ENCODE data around the gene CDH23. TPM values are rescaled to one million over a fixed set of nuclear protein-coding genes. Genes with fewer than 3 reads are reported as not detected.

Gene CDH23
- total and polyA plus RNA-seq, 12 donors = 1.7 to 20.2 (median 7.8) TPM

- TF ChIP-seq, protein P1, sequence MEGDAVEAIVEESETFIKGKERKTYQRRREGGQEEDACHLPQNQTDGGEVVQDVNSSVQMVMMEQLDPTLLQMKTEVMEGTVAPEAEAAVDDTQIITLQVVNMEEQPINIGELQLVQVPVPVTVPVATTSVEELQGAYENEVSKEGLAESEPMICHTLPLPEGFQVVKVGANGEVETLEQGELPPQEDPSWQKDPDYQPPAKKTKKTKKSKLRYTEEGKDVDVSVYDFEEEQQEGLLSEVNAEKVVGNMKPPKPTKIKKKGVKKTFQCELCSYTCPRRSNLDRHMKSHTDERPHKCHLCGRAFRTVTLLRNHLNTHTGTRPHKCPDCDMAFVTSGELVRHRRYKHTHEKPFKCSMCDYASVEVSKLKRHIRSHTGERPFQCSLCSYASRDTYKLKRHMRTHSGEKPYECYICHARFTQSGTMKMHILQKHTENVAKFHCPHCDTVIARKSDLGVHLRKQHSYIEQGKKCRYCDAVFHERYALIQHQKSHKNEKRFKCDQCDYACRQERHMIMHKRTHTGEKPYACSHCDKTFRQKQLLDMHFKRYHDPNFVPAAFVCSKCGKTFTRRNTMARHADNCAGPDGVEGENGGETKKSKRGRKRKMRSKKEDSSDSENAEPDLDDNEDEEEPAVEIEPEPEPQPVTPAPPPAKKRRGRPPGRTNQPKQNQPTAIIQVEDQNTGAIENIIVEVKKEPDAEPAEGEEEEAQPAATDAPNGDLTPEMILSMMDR (IDR thresholded peaks at IDR 0.05) = no peak
- TF ChIP-seq POLR2A (IDR thresholded peaks at IDR 0.05) = no peak
- no peaks in the 10 kb centered on the region for H3K9me3 ChIP-seq (replicated peaks in 1 of 3)
- no peak overlapping the region for H3K4me3 ChIP-seq
- H3K4me1 ChIP-seq (replicated peaks in 1 of 2) = peaks cover 5 to 21% of the 10 kb centered on the region in 2 donors
- WGBS, 4 donors = 67 to 86% (median 76%) methylated on average over 12 of the region's 12 CpGs
- intact Hi-C loops (cut with DNase I) = no loop called here
- H3K27ac ChIP-seq = peak overlapping the region in 3 of 5 donors; percentile 6 to 65 (median 13)
- H3K27me3 ChIP-seq = no peaks in the 10 kb centered on the region
- DNase-seq = peak in 3 of 7 donors; percentile 21 to 61 (median 37)
- H3K36me3 ChIP-seq (replicated peaks in 1 of 2) = no peaks in the 10 kb centered on the region
These were observed 224.8 kb downstream of the CDH23 start for GRCh38 chr10:71621231-71622153.

GRCh38 chr10:71622154-71622526 is 225.4 kb downstream of the CDH23 start:
- Histone ChIP-seq H3K36me3 (replicated peaks in 1 of 2) (no peaks in the 10 kb centered on the region), H3K9me3 (replicated peaks in 1 of 3) (no peaks in the 10 kb centered on the region), H3K4me3 (no peak overlapping the region), H3K27me3 (no peaks in the 10 kb centered on the region), H3K4me1 (replicated peaks in 1 of 2) (peaks cover 5 to 21% of the 10 kb centered on the region in 2 donors), H3K27ac (peak overlapping the region in 3 of 5 donors; percentile 6 to 65 (median 13))
- intact Hi-C loops (cut with DNase I) = no loop called here
- 47 to 60% (median 52%) methylated on average over 10 of the region's 10 CpGs for WGBS, 4 donors
- peak; percentile 36 to 77 (median 69) for DNase-seq
- TF ChIP-seq POLR2A (IDR thresholded peaks at IDR 0.05) = no peak
- TF ChIP-seq, protein P1 (IDR thresholded peaks at IDR 0.05) = no peak

GRCh38 chr10:71622616-71623015 is 225.9 kb downstream of the CDH23 start:
- Histone ChIP-seq H3K9me3 (replicated peaks in 1 of 3) (no peaks in the 10 kb centered on the region), H3K36me3 (replicated peaks in 1 of 2) (no peaks in the 10 kb centered on the region), H3K27ac (peak overlapping the region in 2 of 5 donors; percentile 13 to 65), H3K4me1 (replicated peaks in 1 of 2) (peaks cover 5 to 21% of the 10 kb centered on the region in 2 donors), H3K27me3 (no peaks in the 10 kb centered on the region), H3K4me3 (no peak overlapping the region)
- WGBS, 4 donors = 53 to 69% (median 61%) methylated on average over 8 of the region's 8 CpGs
- intact Hi-C loops (cut with DNase I) = no loop called here
- no peak for TF ChIP-seq POLR2A (IDR thresholded peaks at IDR 0.05)
- TF ChIP-seq, protein P1 (IDR thresholded peaks at IDR 0.05) = no peak
- peak in 1 of 7 donors; percentile 28 for DNase-seq

GRCh38 chr10:71623098-71623985 is 226.6 kb downstream of the CDH23 start:
- Histone ChIP-seq H3K9me3 (replicated peaks in 1 of 3) (no peaks in the 10 kb centered on the region), H3K27ac (peak overlapping the region in 2 of 5 donors; percentile 13 to 65), H3K4me3 (no peak overlapping the region), H3K4me1 (replicated peaks in 1 of 2) (peaks cover 5 to 21% of the 10 kb centered on the region in 2 donors), H3K36me3 (replicated peaks in 1 of 2) (no peaks in the 10 kb centered on the region), H3K27me3 (no peaks in the 10 kb centered on the region)
- TF ChIP-seq, protein P1 (IDR thresholded peaks at IDR 0.05) = peak in 2 of 6 experiments; percentile 10 to 14
- TF ChIP-seq POLR2A (IDR thresholded peaks at IDR 0.05) = no peak
- intact Hi-C loops (cut with DNase I) = no loop called here
- WGBS, 4 donors = 71 to 81% (median 76%) methylated on average over 9 to 11 of the region's 11 CpGs
- DNase-seq = peak in 4 of 7 donors; percentile 27 to 62 (median 48)

All from adrenal gland (tissue), 12 donors.